Spleen (tissue), 11 donors: Measurements from ENCODE around the gene MBD5. TPM values are rescaled to one million over a fixed set of nuclear protein-coding genes. Genes with fewer than 3 reads are reported as not detected.

Experiments used
- DNase-seq: peaks from one replicate; pipeline ENCODE4 v3.0.0-alpha.2; 2020
- H3K27ac ChIP-seq, 8 donors: fragments of 200-600 bp; sonication (generic) in 7 of 8; 1 replicate in 4 of 8; 2 replicates in 4 of 8; pipeline versions ENCODE4 v1.5.0 to v1.8.0; 2016 to 2021; ENCODE audit warnings: inconsistent platforms in 4 of 8, mild to moderate bottlenecking in 4 of 8, moderate library complexity in 1 of 8
- H3K27me3 ChIP-seq, 7 donors: fragments of 200-600 bp; sonication (generic) in 6 of 7; replicated peaks in 1 of 7; 1 replicate in 4 of 7; 2 replicates in 3 of 7; pipeline versions ENCODE4 v1.5.0 to v1.8.0; 2016 to 2021; ENCODE audit warnings: inconsistent platforms in 3 of 7, mild to moderate bottlenecking in 1 of 7
- H3K36me3 ChIP-seq, 6 donors: fragments of 200-600 bp; sonication (generic) in 5 of 6; 1 replicate in 4 of 6; 2 replicates in 2 of 6; pipeline versions ENCODE4 v1.5.0 to v1.8.0; 2016 to 2021; ENCODE audit warnings: inconsistent platforms in 2 of 6
- H3K4me1 ChIP-seq, 6 donors: fragments of 200-600 bp; sonication (generic) in 5 of 6; 1 replicate in 3 of 6; 2 replicates in 3 of 6; pipeline versions ENCODE4 v1.5.0 to v1.8.0; 2016 to 2021; ENCODE audit warnings: inconsistent platforms in 3 of 6
- H3K4me3 ChIP-seq, 8 donors: fragments of 200-600 bp; sonication (generic) in 7 of 8; 1 replicate in 4 of 8; 2 replicates in 4 of 8; pipeline versions ENCODE4 v1.5.0 to v1.8.0; 2016 to 2021; ENCODE audit warnings: inconsistent platforms in 4 of 8, mild to moderate bottlenecking in 4 of 8, moderate library complexity in 2 of 8
- H3K9me3 ChIP-seq, 8 donors: fragments of 200-600 bp; sonication (generic) in 7 of 8; 1 replicate in 4 of 8; 2 replicates in 4 of 8; pipeline versions ENCODE4 v1.5.0 to v1.8.0; 2016 to 2021; ENCODE audit warnings: inconsistent platforms in 4 of 8
- CTCF ChIP-seq, 11 experiments: fragments of 200-600 bp in 7 of 11; fragments of 450-650 bp in 4 of 11; sonication (generic) in 4 of 11; IDR thresholded peaks in 8 of 11; conservative IDR thresholded peaks in 3 of 11; 1 replicate in 7 of 11; 2 replicates in 4 of 11; pipeline versions ENCODE4 v1.4.0 to v1.8.0; 2016 to 2021; ENCODE audit warnings: antibody characterized with exemption in 11 of 11, inconsistent platforms in 4 of 11, mild to moderate bottlenecking in 1 of 11
- POLR2A ChIP-seq, 3 donors: fragments of 450-650 bp; IDR thresholded peaks; one replicate each; pipeline ENCODE4 v1.5.1; 2017; ENCODE audit warnings: antibody characterized with exemption in 3 of 3, mild to moderate bottlenecking in 1 of 3
- POLR2AphosphoS5 ChIP-seq, 3 donors: sonication (generic); formaldehyde crosslinking; IDR thresholded peaks; one replicate each; pipeline ENCODE4 v1.5.1; 2017; ENCODE audit warnings: antibody characterized with exemption in 3 of 3
- WGBS, 5 donors: extraction: QIAGEN DNeasy Blood & Tissue Kit in 3 of 5; methylation state at CpG; one replicate each; pipeline versions ENCODE4 v1.1.5 to v1.1.7; 2013 to 2018; 5-methylcytosine and 5-hydroxymethylcytosine counted together
- intact Hi-C: fragments of 100-400 bp; cut with DNase I; formaldehyde crosslinking; loops from one replicate; pipeline ENCODE4 v1.15.0; 2023; ENCODE audit warnings: low total_unique reads
- polyA plus RNA-seq, 3 donors: library from polyadenylated mRNA; stranded (reverse); fragments of 200-250 nt; gene quantifications; one replicate each; pipeline ENCODE4 v1.2.1, GENCODE V29; 2013
- total RNA-seq, 7 donors: library from RNA; depleted of rRNA in 3 of 7; stranded (reverse); fragments of >200 nt in 3 of 7; fragmentation: NEBNext Ultra II Directional in 4 of 7; extraction: Animal tissue kit (Norgen Biotek cat#: 25700) in 4 of 7; gene quantifications; one replicate each; pipeline versions ENCODE4 v1.1.0 to v1.2.1, GENCODE V29; 2016 to 2021
- donor health status: healthy with polysubstance abuse.
- donor health status: DM: no; HTN: no; CAD: no; lungs with moderate emphysema.
- donor health status: DM: no; HTN: no; CAD: no.
- donor health status: Bipolar disorder and iron deficiency.
- donor health status: healthy.
- donor health status: DM: no; HTN: no; CAD: no.
- donor health status: DM: yes; HTN: yes; CAD: no.

MBD5 gene
- total and polyA plus RNA-seq, 10 donors = 5.7 to 84.5 (median 60.0) TPM

GRCh38 chr2:148534416-148535204 lies 513.7 kb downstream of the MBD5 start:
- Histone ChIP-seq H3K27ac (no peak overlapping the region), H3K27me3 (no peaks in the 10 kb centered on the region), H3K4me3 (no peak overlapping the region), H3K9me3 (no peaks in the 10 kb centered on the region), H3K4me1 (peaks cover 0 to 5% (median 0%) of the 10 kb centered on the region in 6 donors), H3K36me3 (no peaks in the 10 kb centered on the region)
- intact Hi-C loops = no loop called here
- TF ChIP-seq POLR2AphosphoS5 (IDR thresholded peaks at IDR 0.05) (no peak), POLR2A (IDR thresholded peaks at IDR 0.05) (no peak), CTCF (IDR thresholded peaks at IDR 0.05 in 8 of 11, conservative IDR thresholded peaks at IDR 0.05 in 3 of 11) (no peak)
- 72 to 88% (median 79%) methylated on average over 12 of the region's 12 CpGs for WGBS, 5 donors
- no peak for DNase-seq

- no peaks in the 10 kb centered on the region for H3K9me3 ChIP-seq
- no peak for TF ChIP-seq CTCF (IDR thresholded peaks at IDR 0.05 in 8 of 11, conservative IDR thresholded peaks at IDR 0.05 in 3 of 11)
- TF ChIP-seq POLR2AphosphoS5 (IDR thresholded peaks at IDR 0.05) = no peak
- TF ChIP-seq POLR2A (IDR thresholded peaks at IDR 0.05) = no peak
- H3K4me3 ChIP-seq = no peak overlapping the region
- no peak for DNase-seq
- WGBS, 5 donors = 0 to 80% (median 46%) methylated on average over 1 of the region's 1 CpG
- intact Hi-C loops = no loop called here
- no peaks in the 10 kb centered on the region for H3K36me3 ChIP-seq
- no peaks in the 10 kb centered on the region for H3K27me3 ChIP-seq
- no peak overlapping the region for H3K27ac ChIP-seq
- H3K4me1 ChIP-seq = peaks cover 0 to 18% (median 9%) of the 10 kb centered on the region in 6 donors
These were observed 517.5 kb downstream of the MBD5 start for GRCh38 chr2:148538375-148538774.

GRCh38 chr2:148540022-148540421 lies 519.1 kb downstream of the MBD5 start:
- no peaks in the 10 kb centered on the region for H3K9me3 ChIP-seq
- no peaks in the 10 kb centered on the region for H3K36me3 ChIP-seq
- TF ChIP-seq CTCF (IDR thresholded peaks at IDR 0.05 in 8 of 11, conservative IDR thresholded peaks at IDR 0.05 in 3 of 11) (no peak), POLR2AphosphoS5 (IDR thresholded peaks at IDR 0.05) (peak in 1 of 3 donors; percentile 9)
- DNase-seq = no peak
- H3K27ac ChIP-seq = peak overlapping the region in 4 of 8 donors; percentile 3 to 44 (median 5)
- H3K4me3 ChIP-seq = peak overlapping the region in 1 of 8 donors; percentile 38
- 40 to 47% (median 43%) methylated on average over 7 to 8 of the region's 8 CpGs for WGBS, 5 donors
- peaks cover 0 to 17% (median 9%) of the 10 kb centered on the region in 6 donors for H3K4me1 ChIP-seq
- intact Hi-C loops = no loop called here
- no peaks in the 10 kb centered on the region for H3K27me3 ChIP-seq

- Histone ChIP-seq H3K4me3 (no peak overlapping the region), H3K36me3 (no peaks in the 10 kb centered on the region), H3K4me1 (peaks cover 0 to 34% (median 18%) of the 10 kb centered on the region in 6 donors), H3K9me3 (no peaks in the 10 kb centered on the region), H3K27me3 (no peaks in the 10 kb centered on the region), H3K27ac (no peak overlapping the region)
- intact Hi-C loops = no loop called here
- no peak for TF ChIP-seq POLR2A (IDR thresholded peaks at IDR 0.05)
- no peak for TF ChIP-seq POLR2AphosphoS5 (IDR thresholded peaks at IDR 0.05)
- no peak for TF ChIP-seq CTCF (IDR thresholded peaks at IDR 0.05 in 8 of 11, conservative IDR thresholded peaks at IDR 0.05 in 3 of 11)
- 95 to 100% (median 96%) methylated on average over 3 of the region's 3 CpGs for WGBS, 5 donors
- DNase-seq = no peak
These were observed 520.9 kb downstream of the MBD5 start for GRCh38 chr2:148541792-148542191.
